HCT116 (cell line): ENCODE measurements around the gene UBE3B. TPM values are rescaled to one million over a fixed set of nuclear protein-coding genes. Genes with fewer than 3 reads are reported as not detected.

Source experiments
- ATAC-seq: fragments of 200-7000 bp; cut with Tn5 transposase; 2 replicates; pipeline ENCODE4 v1.9.1; 2020; ENCODE audit warnings: mild to moderate bottlenecking, moderate library complexity
- BruUV-seq: library from RNA; stranded (reverse); fragments of 400-500 nt; replicated peaks from 2 replicates; lab custom pipeline; 2021; lab: Mats Ljungman, UMichigan
- CTCF ChIA-PET: fragments of 300-600 bp; sonication (Branson Sonifier 250); formaldehyde crosslinking; loops from one replicate; lab custom pipeline; 2021; ENCODE audit warnings: antibody characterized with exemption; lab: Charles Lee
- POLR2A ChIA-PET: fragments of 300-600, 350-600 bp; sonication (Branson Sonifier 250); formaldehyde crosslinking; loops from one replicate; lab custom pipeline; 2021; ENCODE audit warnings: antibody characterized with exemption; lab: Charles Lee
- RAD21 ChIA-PET, 2 experiments: fragments of 300-600 bp; sonication (Branson Sonifier 250); formaldehyde crosslinking; loops; one replicate each; lab custom pipeline; 2023; ENCODE audit warnings: low total read pairs in 2 of 2; ENCODE audit not compliant: uncharacterized antibody in 2 of 2, unreplicated experiment in 2 of 2, low non-redundant PET in 1 of 2; lab: Charles Lee
- DNase-seq: peaks from one replicate; pipeline ENCODE4 v3.0.0-alpha.2; 2010; ENCODE audit warnings: low read depth, low spot score
- H2AFZ ChIP-seq: fragments of 200-600 bp; shearing (Covaris generic), sonication (generic); 2 replicates; pipeline ENCODE4 v1.6.1; 2017; ENCODE audit warnings: low read depth, mixed run types, mixed read lengths, antibody characterized with exemption, low read length; ENCODE audit not compliant: poor library complexity, severe bottlenecking
- H3K27ac ChIP-seq: 2 replicates; pipeline ENCODE4 v1.5.1; 2012; ENCODE audit warnings: low read depth, low read length
- H3K27me3 ChIP-seq: fragments of 200-600 bp; sonication (generic); 2 replicates; pipeline ENCODE4 v1.6.1; 2016; ENCODE audit warnings: mixed run types, low read length, mixed read lengths; ENCODE audit not compliant: insufficient read depth
- H3K36me3 ChIP-seq, 2 experiments: fragments of 200-500 bp in 1 of 2; fragments of 200-600 bp in 1 of 2; sonication (Bioruptor generic) in 1 of 2; sonication (generic) in 1 of 2; 2 replicates each; pipeline versions ENCODE4 v1.5.1 to v1.6.1; 2014 to 2016; ENCODE audit warnings: low read length in 2 of 2, inconsistent platforms in 1 of 2, mixed read lengths in 1 of 2, mixed run types in 1 of 2; ENCODE audit not compliant: insufficient read depth in 2 of 2, control insufficient read depth in 1 of 2
- H3K4me1 ChIP-seq, 2 experiments: fragments of 200-600 bp in 1 of 2; sonication (generic) in 1 of 2; 2 replicates each; pipeline versions ENCODE4 v1.5.1 to v1.6.1; 2012 to 2017; ENCODE audit warnings: low read length in 2 of 2, inconsistent platforms in 1 of 2, mild to moderate bottlenecking in 1 of 2, mixed read lengths in 1 of 2, mixed run types in 1 of 2, moderate library complexity in 1 of 2; ENCODE audit not compliant: insufficient read depth in 2 of 2, control insufficient read depth in 1 of 2
- H3K4me2 ChIP-seq: fragments of 200-600 bp; sonication (generic); 2 replicates; pipeline ENCODE4 v1.6.1; 2017; ENCODE audit warnings: mixed run types, low read length, mixed read lengths
- H3K4me3 ChIP-seq, 2 experiments: fragments of 200-600 bp in 1 of 2; sonication (generic) in 1 of 2; replicated peaks in 1 of 2; 2 replicates each; pipeline ENCODE4 v1.5.1; 2011 to 2016; ENCODE audit warnings: low read length in 2 of 2, control low read depth in 1 of 2, low read depth in 1 of 2, mild to moderate bottlenecking in 1 of 2, mixed read lengths in 1 of 2, mixed run types in 1 of 2
- H3K79me2 ChIP-seq: fragments of 200-600 bp; sonication (generic); 2 replicates; pipeline ENCODE4 v1.6.1; 2017; ENCODE audit warnings: mild to moderate bottlenecking, mixed run types, low read length, moderate library complexity, mixed read lengths; ENCODE audit not compliant: insufficient read depth
- H3K9ac ChIP-seq: fragments of 200-600 bp; sonication (generic); 2 replicates; pipeline ENCODE4 v1.6.1; 2016; ENCODE audit warnings: low read length, mixed read lengths
- H3K9me2 ChIP-seq: fragments of 200-600 bp; sonication (generic), shearing (Covaris generic); 2 replicates; pipeline ENCODE4 v1.6.1; 2017; ENCODE audit warnings: mixed run types, mild to moderate bottlenecking, moderate library complexity; ENCODE audit not compliant: insufficient read depth
- H3K9me3 ChIP-seq, 2 experiments: fragments of 200-500 bp in 1 of 2; fragments of 200-600 bp in 1 of 2; sonication (Bioruptor generic) in 1 of 2; sonication (generic) in 1 of 2; 2 replicates each; pipeline ENCODE4 v1.6.1; 2014 to 2017; ENCODE audit warnings: low read length in 2 of 2, mixed read lengths in 2 of 2, inconsistent platforms in 1 of 2, low read depth in 1 of 2, mild to moderate bottlenecking in 1 of 2, mixed run types in 1 of 2, moderate library complexity in 1 of 2; ENCODE audit not compliant: control insufficient read depth in 1 of 2, insufficient read depth in 1 of 2
- H4K20me1 ChIP-seq: fragments of 200-600 bp; sonication (generic), shearing (Covaris generic); 2 replicates; pipeline ENCODE4 v1.6.1; 2017; ENCODE audit warnings: mixed run types, mild to moderate bottlenecking, moderate library complexity; ENCODE audit not compliant: insufficient read depth
- ATF3 ChIP-seq: IDR thresholded peaks from 2 replicates; pipeline ENCODE4 v1.6.1; 2012
- CEBPB ChIP-seq: IDR thresholded peaks from 2 replicates; pipeline ENCODE4 v1.6.1; 2012; ENCODE audit warnings: low read depth
- CTCF ChIP-seq, 3 experiments: fragments of 200-600 bp in 1 of 3; sonication (generic) in 1 of 3; IDR thresholded peaks in 2 of 3; conservative IDR thresholded peaks in 1 of 3; 2 replicates each; pipeline ENCODE4 v1.5.1; 2012 to 2017; ENCODE audit warnings: low read depth in 2 of 3, low read length in 2 of 3, antibody characterized with exemption in 1 of 3, borderline replicate concordance in 1 of 3, control low read depth in 1 of 3, mild to moderate bottlenecking in 1 of 3, mixed read lengths in 1 of 3, mixed run types in 1 of 3, moderate library complexity in 1 of 3; ENCODE audit not compliant: insufficient read depth in 1 of 3
- EGR1 ChIP-seq: IDR thresholded peaks from 2 replicates; pipeline ENCODE4 v1.6.1; 2012; ENCODE audit warnings: low read depth
- ELF1 ChIP-seq: IDR thresholded peaks from 2 replicates; pipeline ENCODE4 v1.6.1; 2012; ENCODE audit warnings: low read depth, borderline replicate concordance
- EZH2 ChIP-seq: fragments of 200-600 bp; sonication (generic); IDR thresholded peaks from 2 replicates; pipeline ENCODE4 v1.6.1; 2017; ENCODE audit warnings: antibody characterized with exemption, mixed run types
- EZH2phosphoT487 ChIP-seq: fragments of 200-600 bp; IDR thresholded peaks from 2 replicates; pipeline ENCODE4 v1.6.1; 2018; ENCODE audit warnings: antibody characterized with exemption, borderline replicate concordance
- FOSL1 ChIP-seq: IDR thresholded peaks from 2 replicates; pipeline ENCODE4 v1.6.1; 2012; ENCODE audit warnings: low read depth
- JUND ChIP-seq: IDR thresholded peaks from 2 replicates; pipeline ENCODE4 v1.6.1; 2012
- MAX ChIP-seq: IDR thresholded peaks from 2 replicates; pipeline ENCODE4 v1.6.1; 2012
- POLR2AphosphoS5 ChIP-seq: IDR thresholded peaks from 2 replicates; pipeline ENCODE4 v1.6.1; 2011; ENCODE audit warnings: mild to moderate bottlenecking, low read depth, low read length, moderate library complexity
- SRF ChIP-seq: IDR thresholded peaks from 2 replicates; pipeline ENCODE4 v1.6.1; 2012; ENCODE audit warnings: low read depth
- TCF7L2 ChIP-seq: IDR thresholded peaks from 2 replicates; pipeline ENCODE4 v1.7.0; 2011; ENCODE audit warnings: borderline replicate concordance, inconsistent platforms; ENCODE audit not compliant: insufficient read depth, insufficient read length; ENCODE audit errors: extremely low read depth
- YY1 ChIP-seq: IDR thresholded peaks from 2 replicates; pipeline ENCODE4 v1.6.1; 2011; ENCODE audit warnings: low read length, low read depth, moderate library complexity, mild to moderate bottlenecking; ENCODE audit not compliant: insufficient replicate concordance; ENCODE audit errors: extremely low read depth
- ZFX ChIP-seq: fragments of 450-650 bp; IDR thresholded peaks from 2 replicates; pipeline ENCODE4 v1.6.1; 2017
- ZNF274 ChIP-seq: fragments of 200-500 bp; sonication (Bioruptor generic); IDR thresholded peaks from 2 replicates; pipeline ENCODE4 v1.6.1; 2014; ENCODE audit warnings: mild to moderate bottlenecking, low read depth, low read length, inconsistent platforms
- intact Hi-C: fragments of 100-400 bp; cut with micrococcal nuclease; formaldehyde crosslinking; loops from 2 replicates; pipeline ENCODE4 v1.10.0; 2022
- total RNA-seq: library from RNA; stranded (reverse); gene quantifications from one replicate; pipeline ENCODE4 v1.2.1, GENCODE V29; 2021; ENCODE audit not compliant: unreplicated experiment

The UBE3B gene
- total RNA-seq, 1 experiment from 2014 or later = 28.9 TPM

- no peak for DNase-seq
- Histone ChIP-seq H3K9ac (no peak overlapping the region), H3K79me2 (no peaks in the 10 kb centered on the region), H4K20me1 (no peaks in the 10 kb centered on the region), H3K9me3 (no peaks in the 10 kb centered on the region), H3K27ac (no peak overlapping the region), H3K36me3 (no peaks in the 10 kb centered on the region; a peak in 1 of 4 replicates), H3K4me1 (peaks cover 0 to 13% of the 10 kb centered on the region in 2 experiments; a peak in 2 of 4 replicates), H3K27me3 (no peaks in the 10 kb centered on the region), H3K4me2 (no peak overlapping the region), H3K4me3 (no peak overlapping the region), H3K9me2 (no peaks in the 10 kb centered on the region), H2AFZ (no peak overlapping the region)
- ATAC-seq = no peak
- ChIA-PET RAD21 (no interaction called here), POLR2A (no interaction called here), CTCF (interaction anchor here (0.7 kb wide), 1 partner anchor 237 kb away, joined by 3 read pairs; no protein-coding TSS in a partner anchor)
- no peak for TF ChIP-seq MAX
- no peak for TF ChIP-seq EZH2
- TF ChIP-seq SRF = no peak
- TF ChIP-seq POLR2AphosphoS5 = no peak
- no peak for TF ChIP-seq EGR1
- no peak for TF ChIP-seq FOSL1
- no TSS peak for BruUV-seq
- intact Hi-C loops = no loop called here
Observed at GRCh38 chr12:109537136-109537535, 59.7 kb downstream of the UBE3B start.

GRCh38 chr12:109538191-109538863 is 60.9 kb downstream of the UBE3B start:
- no peak overlapping the region for H3K4me2 ChIP-seq
- no peak overlapping the region for H2AFZ ChIP-seq
- no peak overlapping the region for H3K9ac ChIP-seq
- H3K79me2 ChIP-seq = no peaks in the 10 kb centered on the region
- no peak overlapping the region for H3K27ac ChIP-seq
- ChIA-PET POLR2A (no interaction called here), CTCF (no interaction called here), RAD21 (no interaction called here)
- no peaks in the 10 kb centered on the region for H3K27me3 ChIP-seq
- H3K9me2 ChIP-seq = no peaks in the 10 kb centered on the region
- ATAC-seq (no peak), DNase-seq (no peak)
- intact Hi-C loops = no loop called here
- no peak overlapping the region for H3K4me3 ChIP-seq
- H3K9me3 ChIP-seq = no peaks in the 10 kb centered on the region
- no TSS peak for BruUV-seq
- H4K20me1 ChIP-seq = no peaks in the 10 kb centered on the region
- H3K36me3 ChIP-seq = no peaks in the 10 kb centered on the region; a peak in 1 of 4 replicates
- peaks cover 0 to 16% of the 10 kb centered on the region in 2 experiments; a peak in 2 of 4 replicates for H3K4me1 ChIP-seq
- TF ChIP-seq EZH2phosphoT487 (no peak), TCF7L2 (no peak), ELF1 (no peak), YY1 (no peak), JUND (no peak), ATF3 (no peak), ZNF274 (no peak), CEBPB (no peak), ZFX (no peak), SRF (no peak), CTCF (IDR thresholded peaks at IDR 0.05 in 2 of 3, conservative IDR thresholded peaks at IDR 0.05 in 1 of 3; ENCODE audit: borderline replicate concordance in 1 of 3, insufficient read depth in 1 of 3, low read depth in 2 of 3, low read length in 2 of 3) (no peak)
